Measurements from ENCODE around the gene KMT2D. TPM values are rescaled to one million over a fixed set of nuclear protein-coding genes. Genes with fewer than 3 reads are reported as not detected.

The KMT2D gene
- total RNA-seq: 26.1 TPM

GRCh38 chr12:49060237-49061156 is at the start of gene KMT2D:
KMT2D (minus strand) TSS chr12:49060794; CDS start chr12:49055324, 5,470 bp downstream.
- Histone ChIP-seq H3K9me3 (ENCODE audit: control insufficient read depth in 3 of 3, low read length in 3 of 3) (no peaks in the 10 kb centered on the region), H3K27me3 (ENCODE audit: control insufficient read depth in 3 of 3, insufficient read depth in 3 of 3, low read length in 3 of 3) (no peaks in the 10 kb centered on the region), H3K4me3 (ENCODE audit: low read length in 3 of 3) (peak within 1 kb of the TSS; percentile 94 to 95 (median 95)), H3K27ac (ENCODE audit: low read depth, low read length) (peak within 1 kb of the TSS; percentile 92), H3K36me3 (ENCODE audit: control insufficient read depth in 3 of 3, insufficient read depth in 3 of 3, low read length in 3 of 3) (no peaks in the 10 kb centered on the region), H3K9ac (ENCODE audit: low read depth in 1 of 3, low read length in 3 of 3) (peak within 1 kb of the TSS; percentile 87 to 99 (median 97)), H3K4me1 (ENCODE audit: control insufficient read depth in 3 of 3, insufficient read depth in 3 of 3, low read length in 3 of 3) (peaks cover 42 to 52% (median 43%) of the 10 kb centered on the region in 3 donors)

GRCh38 chr12:49109641-49110463 is 49.3 kb upstream of the KMT2D start:
- Histone ChIP-seq H3K27me3 (ENCODE audit: control insufficient read depth in 3 of 3, insufficient read depth in 3 of 3, low read length in 3 of 3) (no peaks in the 10 kb centered on the region), H3K27ac (ENCODE audit: low read depth, low read length) (peak overlapping the region; percentile 98), H3K36me3 (ENCODE audit: control insufficient read depth in 3 of 3, insufficient read depth in 3 of 3, low read length in 3 of 3) (peaks cover 17 to 20% (median 17%) of the 10 kb centered on the region in 3 donors), H3K9me3 (ENCODE audit: control insufficient read depth in 3 of 3, low read length in 3 of 3) (no peaks in the 10 kb centered on the region), H3K4me1 (ENCODE audit: control insufficient read depth in 3 of 3, insufficient read depth in 3 of 3, low read length in 3 of 3) (peaks cover 38 to 51% (median 42%) of the 10 kb centered on the region in 3 donors), H3K4me3 (ENCODE audit: low read length in 3 of 3) (peak overlapping the region; percentile 90 to 96 (median 91)), H3K9ac (ENCODE audit: low read depth in 1 of 3, low read length in 3 of 3) (peak overlapping the region; percentile 89 to 96 (median 95))

DNA sequence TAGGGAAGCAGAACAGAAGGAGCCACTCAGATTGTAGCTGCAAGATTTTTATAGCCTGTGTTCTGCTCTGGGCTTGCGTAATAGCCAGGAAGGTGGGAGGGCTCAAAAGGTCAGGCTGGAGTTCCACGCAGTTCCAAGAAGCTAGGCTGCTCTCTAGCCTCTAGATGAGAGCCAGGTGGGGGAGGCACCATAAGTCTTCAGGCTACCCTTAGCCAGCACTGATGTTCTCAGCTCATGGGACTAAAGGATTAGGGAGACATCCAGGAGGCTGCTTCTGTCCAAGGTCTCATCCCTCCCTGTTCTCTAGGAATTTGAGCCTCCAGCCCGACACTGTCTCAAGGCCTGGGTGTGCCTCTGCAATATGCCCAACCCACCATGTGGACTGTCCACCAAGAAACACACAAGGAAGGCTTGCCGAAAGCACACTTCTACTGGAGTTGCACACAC is 48.4 kb upstream of the KMT2D start:
- H3K4me1 ChIP-seq (ENCODE audit: control insufficient read depth in 3 of 3, insufficient read depth in 3 of 3, low read length in 3 of 3): peaks cover 41 to 59% (median 51%) of the 10 kb centered on the region in 3 donors
- no peaks in the 10 kb centered on the region for H3K27me3 ChIP-seq (ENCODE audit: control insufficient read depth in 3 of 3, insufficient read depth in 3 of 3, low read length in 3 of 3)
- H3K4me3 ChIP-seq (ENCODE audit: low read length in 3 of 3): peak overlapping the region; percentile 90 to 96 (median 91)
- H3K27ac ChIP-seq (ENCODE audit: low read depth, low read length): peak overlapping the region; percentile 98
- no peaks in the 10 kb centered on the region for H3K9me3 ChIP-seq (ENCODE audit: control insufficient read depth in 3 of 3, low read length in 3 of 3)
- H3K9ac ChIP-seq (ENCODE audit: low read depth in 1 of 3, low read length in 3 of 3): peak overlapping the region; percentile 74 to 96 (median 80)
- H3K36me3 ChIP-seq (ENCODE audit: control insufficient read depth in 3 of 3, insufficient read depth in 3 of 3, low read length in 3 of 3): peaks cover 25 to 28% (median 26%) of the 10 kb centered on the region in 3 donors

GRCh38 chr12:49105504-49106084 is 45.0 kb upstream of the KMT2D start:
- H3K27me3 ChIP-seq (ENCODE audit: control insufficient read depth in 3 of 3, insufficient read depth in 3 of 3, low read length in 3 of 3): no peaks in the 10 kb centered on the region
- H3K4me3 ChIP-seq (ENCODE audit: low read length in 3 of 3): no peak overlapping the region
- H3K4me1 ChIP-seq (ENCODE audit: control insufficient read depth in 3 of 3, insufficient read depth in 3 of 3, low read length in 3 of 3): peaks cover 41 to 54% (median 52%) of the 10 kb centered on the region in 3 donors
- H3K9me3 ChIP-seq (ENCODE audit: control insufficient read depth in 3 of 3, low read length in 3 of 3): no peaks in the 10 kb centered on the region
- H3K36me3 ChIP-seq (ENCODE audit: control insufficient read depth in 3 of 3, insufficient read depth in 3 of 3, low read length in 3 of 3): peaks cover 58 to 62% (median 59%) of the 10 kb centered on the region in 3 donors
- peak overlapping the region in 1 of 3 donors; percentile 33 for H3K9ac ChIP-seq (ENCODE audit: low read depth in 1 of 3, low read length in 3 of 3)
- H3K27ac ChIP-seq (ENCODE audit: low read depth, low read length): peak overlapping the region; percentile 36

GRCh38 chr12:49104822-49105221 is 44.2 kb upstream of the KMT2D start:
- no peaks in the 10 kb centered on the region for H3K9me3 ChIP-seq (ENCODE audit: control insufficient read depth in 3 of 3, low read length in 3 of 3)
- peaks cover 66 to 69% (median 67%) of the 10 kb centered on the region in 3 donors for H3K36me3 ChIP-seq (ENCODE audit: control insufficient read depth in 3 of 3, insufficient read depth in 3 of 3, low read length in 3 of 3)
- H3K27me3 ChIP-seq (ENCODE audit: control insufficient read depth in 3 of 3, insufficient read depth in 3 of 3, low read length in 3 of 3): no peaks in the 10 kb centered on the region
- H3K4me1 ChIP-seq (ENCODE audit: control insufficient read depth in 3 of 3, insufficient read depth in 3 of 3, low read length in 3 of 3): peaks cover 41 to 54% (median 52%) of the 10 kb centered on the region in 3 donors
- no peak overlapping the region for H3K27ac ChIP-seq (ENCODE audit: low read depth, low read length)
- no peak overlapping the region for H3K9ac ChIP-seq (ENCODE audit: low read depth in 1 of 3, low read length in 3 of 3)
- H3K4me3 ChIP-seq (ENCODE audit: low read length in 3 of 3): no peak overlapping the region

- H3K4me3 ChIP-seq (ENCODE audit: low read length in 3 of 3): no peak overlapping the region
- no peak overlapping the region for H3K9ac ChIP-seq (ENCODE audit: low read depth in 1 of 3, low read length in 3 of 3)
- peaks cover 15 to 22% (median 17%) of the 10 kb centered on the region in 3 donors for H3K4me1 ChIP-seq (ENCODE audit: control insufficient read depth in 3 of 3, insufficient read depth in 3 of 3, low read length in 3 of 3)
- no peak overlapping the region for H3K27ac ChIP-seq (ENCODE audit: low read depth, low read length)
- no peaks in the 10 kb centered on the region for H3K27me3 ChIP-seq (ENCODE audit: control insufficient read depth in 3 of 3, insufficient read depth in 3 of 3, low read length in 3 of 3)
- no peaks in the 10 kb centered on the region for H3K9me3 ChIP-seq (ENCODE audit: control insufficient read depth in 3 of 3, low read length in 3 of 3)
- H3K36me3 ChIP-seq (ENCODE audit: control insufficient read depth in 3 of 3, insufficient read depth in 3 of 3, low read length in 3 of 3): peaks cover 73 to 76% (median 74%) of the 10 kb centered on the region in 3 donors
Measured at GRCh38 chr12:49100380-49100779, 39.8 kb upstream of the KMT2D start.

GRCh38 chr12:49098703-49099102 is 38.1 kb upstream of the KMT2D start:
- Histone ChIP-seq H3K4me3 (ENCODE audit: low read length in 3 of 3) (no peak overlapping the region), H3K9ac (ENCODE audit: low read depth in 1 of 3, low read length in 3 of 3) (no peak overlapping the region), H3K27ac (ENCODE audit: low read depth, low read length) (no peak overlapping the region), H3K27me3 (ENCODE audit: control insufficient read depth in 3 of 3, insufficient read depth in 3 of 3, low read length in 3 of 3) (peaks cover 10 to 13% (median 12%) of the 10 kb centered on the region in 3 donors), H3K36me3 (ENCODE audit: control insufficient read depth in 3 of 3, insufficient read depth in 3 of 3, low read length in 3 of 3) (peaks cover 57 to 61% (median 59%) of the 10 kb centered on the region in 3 donors), H3K4me1 (ENCODE audit: control insufficient read depth in 3 of 3, insufficient read depth in 3 of 3, low read length in 3 of 3) (peaks cover 16% of the 10 kb centered on the region in 3 donors), H3K9me3 (ENCODE audit: control insufficient read depth in 3 of 3, low read length in 3 of 3) (no peaks in the 10 kb centered on the region)

- peaks cover 51 to 55% (median 54%) of the 10 kb centered on the region in 3 donors for H3K36me3 ChIP-seq (ENCODE audit: control insufficient read depth in 3 of 3, insufficient read depth in 3 of 3, low read length in 3 of 3)
- H3K4me3 ChIP-seq (ENCODE audit: low read length in 3 of 3): no peak overlapping the region
- no peaks in the 10 kb centered on the region for H3K9me3 ChIP-seq (ENCODE audit: control insufficient read depth in 3 of 3, low read length in 3 of 3)
- H3K27ac ChIP-seq (ENCODE audit: low read depth, low read length): no peak overlapping the region
- H3K9ac ChIP-seq (ENCODE audit: low read depth in 1 of 3, low read length in 3 of 3): no peak overlapping the region
- peaks cover 13 to 19% (median 19%) of the 10 kb centered on the region in 3 donors for H3K27me3 ChIP-seq (ENCODE audit: control insufficient read depth in 3 of 3, insufficient read depth in 3 of 3, low read length in 3 of 3)
- peaks cover 19 to 21% (median 19%) of the 10 kb centered on the region in 3 donors for H3K4me1 ChIP-seq (ENCODE audit: control insufficient read depth in 3 of 3, insufficient read depth in 3 of 3, low read length in 3 of 3)
Measured at GRCh38 chr12:49098035-49098451, 37.4 kb upstream of the KMT2D start.

- Histone ChIP-seq H3K9ac (ENCODE audit: low read depth in 1 of 3, low read length in 3 of 3) (no peak overlapping the region), H3K9me3 (ENCODE audit: control insufficient read depth in 3 of 3, low read length in 3 of 3) (no peaks in the 10 kb centered on the region), H3K36me3 (ENCODE audit: control insufficient read depth in 3 of 3, insufficient read depth in 3 of 3, low read length in 3 of 3) (peaks cover 45 to 49% (median 47%) of the 10 kb centered on the region in 3 donors)
Measured at GRCh38 chr12:49097381-49097780, 36.8 kb upstream of the KMT2D start.

More at GRCh38 chr12:49097381-49097780, 36.8 kb upstream of the KMT2D start:
- H3K27me3 ChIP-seq (ENCODE audit: control insufficient read depth in 3 of 3, insufficient read depth in 3 of 3, low read length in 3 of 3): peaks cover 17 to 25% (median 24%) of the 10 kb centered on the region in 3 donors
- peaks cover 19 to 25% (median 23%) of the 10 kb centered on the region in 3 donors for H3K4me1 ChIP-seq (ENCODE audit: control insufficient read depth in 3 of 3, insufficient read depth in 3 of 3, low read length in 3 of 3)
- H3K27ac ChIP-seq (ENCODE audit: low read depth, low read length): no peak overlapping the region
- H3K4me3 ChIP-seq (ENCODE audit: low read length in 3 of 3): no peak overlapping the region

Measured in skeletal muscle tissue (tissue), 4 donors.